ENCODE data around the gene COPA.
A peak's percentile ranks its signal among the peaks of the same experiment; 100 is the strongest.
"Not testable (repeated sequence)": the region's sequence is repeated elsewhere in the genome, so short reads cannot be mapped to it uniquely, and the experiment has no call there.

COPA gene

GRCh38 chr1:160342953-160343869, at the start of gene COPA, which contains the start of gene NCSTN:
COPA (minus strand) TSS chr1:160343250; CDS start chr1:160343170, 80 bp downstream.
NCSTN (plus strand) TSS chr1:160343383; CDS start chr1:160343397, 14 bp downstream.
- peak; percentile 90 for DNase-seq (ENCODE audit: low read depth in 2 of 2)

GRCh38 chr1:160388406-160388805, 45.4 kb upstream of the COPA start:
- not testable (repeated sequence) for DNase-seq (ENCODE audit: low read depth in 2 of 2)

- not testable (repeated sequence) for DNase-seq (ENCODE audit: low read depth in 2 of 2)
Observed at GRCh38 chr1:160384812-160385211, 41.8 kb upstream of the COPA start.

- DNase-seq (ENCODE audit: low read depth in 2 of 2): peak; percentile 20 to 29
Observed at GRCh38 chr1:160377585-160378206, 34.6 kb upstream of the COPA start.

- peak in 1 of 2 experiments; percentile 28 for DNase-seq (ENCODE audit: low read depth in 2 of 2)
Observed at GRCh38 chr1:160376525-160377131, 33.6 kb upstream of the COPA start.

GRCh38 chr1:160375788-160376524, 32.9 kb upstream of the COPA start:
- DNase-seq (ENCODE audit: low read depth in 2 of 2): no peak

- no peak for DNase-seq (ENCODE audit: low read depth in 2 of 2)
Observed at GRCh38 chr1:160374306-160375110, 31.5 kb upstream of the COPA start.

GRCh38 chr1:160373696-160374095, 30.6 kb upstream of the COPA start:
- no peak for DNase-seq (ENCODE audit: low read depth in 2 of 2)

- no peak for DNase-seq (ENCODE audit: low read depth in 2 of 2)
Observed at GRCh38 chr1:160371756-160372155, 28.7 kb upstream of the COPA start.

GRCh38 chr1:160371346-160371631, 28.2 kb upstream of the COPA start:
- no peak for DNase-seq (ENCODE audit: low read depth in 2 of 2)

- no peak for DNase-seq (ENCODE audit: low read depth in 2 of 2)
Observed at GRCh38 chr1:160370561-160371345, 27.7 kb upstream of the COPA start.

GRCh38 chr1:160369087-160369486, 26.0 kb upstream of the COPA start:
- no peak for DNase-seq (ENCODE audit: low read depth in 2 of 2)

GRCh38 chr1:160367934-160368923, 25.2 kb upstream of the COPA start:
- no peak for DNase-seq (ENCODE audit: low read depth in 2 of 2)

GRCh38 chr1:160367516-160367900, 24.5 kb upstream of the COPA start:
- DNase-seq (ENCODE audit: low read depth in 2 of 2): no peak

GRCh38 chr1:160366731-160367515, 23.9 kb upstream of the COPA start, which contains the start of gene NHLH1:
NHLH1 (plus strand) TSS chr1:160367071; CDS start chr1:160370732, 3,661 bp downstream.
- DNase-seq (ENCODE audit: low read depth in 2 of 2): no peak

GRCh38 chr1:160365325-160365724, 22.3 kb upstream of the COPA start:
- no peak for DNase-seq (ENCODE audit: low read depth in 2 of 2)

- DNase-seq (ENCODE audit: low read depth in 2 of 2): no peak
Observed at GRCh38 chr1:160363951-160364735, 21.1 kb upstream of the COPA start.

All from fibroblast of skin of left biceps (primary cell).